C4-2B (cell line): ENCODE results near the gene CYB5B.

ENCODE experiments used
- CTCF ChIP-seq: fragments of 450-650 bp; conservative IDR thresholded peaks from 2 replicates; pipeline ENCODE4 v1.5.1; 2017; ENCODE audit warnings: mild to moderate bottlenecking
- ZFX ChIP-seq: fragments of 450-650 bp; IDR thresholded peaks from 2 replicates; pipeline ENCODE4 v1.6.1; 2017

GRCh38 chr16:69428652-69429051 lies 4.2 kb downstream of the CYB5B start:
- no peak for TF ChIP-seq CTCF
- no peak for TF ChIP-seq ZFX
